ENCODE results near the gene PDE4D. TPM values are rescaled to one million over a fixed set of nuclear protein-coding genes. Genes with fewer than 3 reads are reported as not detected.

The PDE4D gene
- total RNA-seq, 2 experiments from 2014 or later, result 75.5 to 80.7 TPM

- no peak for ATAC-seq
- Mint-ChIP-seq H3K9me3 (no peaks in the 10 kb centered on the region), H3K4me1 (ENCODE audit: low read depth) (peaks cover 2% of the 10 kb centered on the region), H3K27me3 (no peaks in the 10 kb centered on the region), H3K36me3 (ENCODE audit: low read depth) (peaks cover 66% of the 10 kb centered on the region), H3K4me3 (no peak overlapping the region), H3K27ac (peak overlapping the region; percentile 28)
- CTCF ChIA-PET, result interaction anchor here (1.4 kb wide), 1 partner anchor 194 kb away, joined by 4 read pairs; no protein-coding TSS in a partner anchor
- no peak for DNase-seq
- POLR2A ChIA-PET, result no interaction called here
- intact Hi-C loops (cut with micrococcal nuclease), result no loop called here
- TF ChIP-seq, protein P1, sequence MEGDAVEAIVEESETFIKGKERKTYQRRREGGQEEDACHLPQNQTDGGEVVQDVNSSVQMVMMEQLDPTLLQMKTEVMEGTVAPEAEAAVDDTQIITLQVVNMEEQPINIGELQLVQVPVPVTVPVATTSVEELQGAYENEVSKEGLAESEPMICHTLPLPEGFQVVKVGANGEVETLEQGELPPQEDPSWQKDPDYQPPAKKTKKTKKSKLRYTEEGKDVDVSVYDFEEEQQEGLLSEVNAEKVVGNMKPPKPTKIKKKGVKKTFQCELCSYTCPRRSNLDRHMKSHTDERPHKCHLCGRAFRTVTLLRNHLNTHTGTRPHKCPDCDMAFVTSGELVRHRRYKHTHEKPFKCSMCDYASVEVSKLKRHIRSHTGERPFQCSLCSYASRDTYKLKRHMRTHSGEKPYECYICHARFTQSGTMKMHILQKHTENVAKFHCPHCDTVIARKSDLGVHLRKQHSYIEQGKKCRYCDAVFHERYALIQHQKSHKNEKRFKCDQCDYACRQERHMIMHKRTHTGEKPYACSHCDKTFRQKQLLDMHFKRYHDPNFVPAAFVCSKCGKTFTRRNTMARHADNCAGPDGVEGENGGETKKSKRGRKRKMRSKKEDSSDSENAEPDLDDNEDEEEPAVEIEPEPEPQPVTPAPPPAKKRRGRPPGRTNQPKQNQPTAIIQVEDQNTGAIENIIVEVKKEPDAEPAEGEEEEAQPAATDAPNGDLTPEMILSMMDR (IDR thresholded peaks at IDR 0.05), result no peak
These were observed 912.6 kb downstream of the PDE4D start for GRCh38 chr5:58980890-58981289.

GRCh38 chr5:58979090-58979489 lies 914.4 kb downstream of the PDE4D start:
- H3K27ac Mint-ChIP-seq, result no peak overlapping the region
- ChIA-PET CTCF (interaction anchor here (0.9 to 1.1 kb wide), 2 partner anchors 93 to 195 kb away, joined by 3 to 4 read pairs; no protein-coding TSS in a partner anchor), POLR2A (no interaction called here)
- DNase-seq (no peak), ATAC-seq (no peak)
- TF ChIP-seq, protein P1 (IDR thresholded peaks at IDR 0.05), result no peak
- H3K4me3 Mint-ChIP-seq, result no peak overlapping the region
- no peaks in the 10 kb centered on the region for H3K9me3 Mint-ChIP-seq
- H3K27me3 Mint-ChIP-seq, result no peaks in the 10 kb centered on the region
- H3K4me1 Mint-ChIP-seq (ENCODE audit: low read depth), result peaks cover 2% of the 10 kb centered on the region
- peaks cover 71% of the 10 kb centered on the region for H3K36me3 Mint-ChIP-seq (ENCODE audit: low read depth)
- intact Hi-C loops (cut with micrococcal nuclease), result no loop called here

- POLR2A ChIA-PET, result no interaction called here
- H3K27ac Mint-ChIP-seq, result no peak overlapping the region
- H3K4me1 Mint-ChIP-seq (ENCODE audit: low read depth), result peaks cover 5% of the 10 kb centered on the region
- DNase-seq (no peak), ATAC-seq (no peak)
- no peak overlapping the region for H3K4me3 Mint-ChIP-seq
- TF ChIP-seq, protein P1 (IDR thresholded peaks at IDR 0.05), result no peak
- H3K36me3 Mint-ChIP-seq (ENCODE audit: low read depth), result peaks cover 57% of the 10 kb centered on the region
- H3K9me3 Mint-ChIP-seq, result no peaks in the 10 kb centered on the region
- CTCF ChIA-PET, result interaction anchor here (1.8 kb wide), 1 partner anchor 88 kb away, joined by 9 read pairs; no protein-coding TSS in a partner anchor
- no peaks in the 10 kb centered on the region for H3K27me3 Mint-ChIP-seq
- intact Hi-C loops (cut with micrococcal nuclease), result no loop called here
These were observed 918.9 kb downstream of the PDE4D start for GRCh38 chr5:58974601-58975000.

DNA sequence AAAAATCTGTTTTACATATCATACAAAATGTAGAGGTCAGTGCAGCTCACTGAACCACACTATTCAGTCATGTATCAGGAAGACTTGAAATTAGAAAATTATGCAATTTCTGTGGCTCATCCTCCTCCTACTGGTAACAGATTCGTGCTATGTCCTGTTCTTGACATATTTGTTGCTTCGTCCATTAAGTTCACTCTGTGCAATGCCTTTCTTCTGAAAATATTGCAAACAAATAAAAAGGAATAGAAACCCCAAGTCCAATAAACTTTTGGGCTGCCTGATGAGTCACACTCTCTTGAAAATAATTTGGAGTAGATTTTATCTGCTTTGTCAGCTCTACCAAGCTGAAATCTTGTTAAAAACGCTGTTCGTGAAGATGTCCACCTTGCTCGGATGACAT lies 919.4 kb downstream of the PDE4D start:
- ChIA-PET POLR2A (no interaction called here), CTCF (no interaction called here)
- no peaks in the 10 kb centered on the region for H3K27me3 Mint-ChIP-seq
- ATAC-seq, result no peak
- H3K4me1 Mint-ChIP-seq (ENCODE audit: low read depth), result peaks cover 5% of the 10 kb centered on the region
- H3K27ac Mint-ChIP-seq, result no peak overlapping the region
- H3K4me3 Mint-ChIP-seq, result no peak overlapping the region
- intact Hi-C loops (cut with micrococcal nuclease), result no loop called here
- no peaks in the 10 kb centered on the region for H3K9me3 Mint-ChIP-seq
- TF ChIP-seq, protein P1 (IDR thresholded peaks at IDR 0.05), result no peak
- no peak for DNase-seq
- H3K36me3 Mint-ChIP-seq (ENCODE audit: low read depth), result peaks cover 52% of the 10 kb centered on the region

DNA sequence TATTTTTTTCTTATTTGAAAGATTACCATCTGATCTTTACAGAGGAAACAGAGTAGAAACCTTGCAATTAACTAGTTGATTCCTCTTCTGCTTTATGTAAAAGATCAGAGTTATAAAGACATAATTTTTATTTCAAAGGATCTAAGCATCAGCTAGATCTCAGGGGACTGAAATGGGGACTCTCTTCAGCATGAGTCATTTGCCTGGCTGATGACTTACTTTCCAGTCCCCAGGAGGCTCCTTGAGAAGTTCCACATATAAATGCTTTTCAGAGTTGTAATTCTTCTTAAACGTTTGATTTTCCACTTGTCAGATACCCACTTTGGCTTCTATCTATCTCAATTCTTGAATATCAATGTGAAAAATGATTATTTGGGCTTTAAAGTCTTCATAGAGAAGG lies 921.2 kb downstream of the PDE4D start:
- H3K36me3 Mint-ChIP-seq (ENCODE audit: low read depth), result peaks cover 41% of the 10 kb centered on the region
- no peak overlapping the region for H3K4me3 Mint-ChIP-seq
- DNase-seq (no peak), ATAC-seq (no peak)
- ChIA-PET POLR2A (no interaction called here), CTCF (no interaction called here)
- TF ChIP-seq, protein P1 (IDR thresholded peaks at IDR 0.05), result no peak
- no peaks in the 10 kb centered on the region for H3K9me3 Mint-ChIP-seq
- no peaks in the 10 kb centered on the region for H3K27me3 Mint-ChIP-seq
- intact Hi-C loops (cut with micrococcal nuclease), result no loop called here
- no peak overlapping the region for H3K27ac Mint-ChIP-seq
- peaks cover 5% of the 10 kb centered on the region for H3K4me1 Mint-ChIP-seq (ENCODE audit: low read depth)
